Brain microvascular endothelial cell (primary cell): ENCODE measurements around the gene MAPK9.

Experiments
- DNase-seq: peaks from one replicate; pipeline ENCODE4 v3.0.0-alpha.2; 2020
- H3K27ac ChIP-seq: fragments of 250-450 bp; sonication (Bioruptor Pico); 2 replicates; pipeline ENCODE4 v1.5.1; 2020; ENCODE audit warnings: mild to moderate bottlenecking, moderate library complexity
- H3K27me3 ChIP-seq: fragments of 250-450 bp; sonication (Bioruptor Pico); replicated peaks from 2 replicates; pipeline ENCODE4 v1.5.1; 2020; ENCODE audit warnings: mild to moderate bottlenecking
- H3K36me3 ChIP-seq: fragments of 250-450 bp; sonication (Bioruptor Pico); replicated peaks from 2 replicates; pipeline ENCODE4 v1.5.1; 2020; ENCODE audit warnings: mild to moderate bottlenecking
- H3K4me3 ChIP-seq: 2 replicates; pipeline ENCODE4 v1.5.1; 2011; ENCODE audit warnings: low read depth, mild to moderate bottlenecking, control low read depth, low read length, moderate library complexity
- CTCF ChIP-seq: IDR thresholded peaks from 2 replicates; pipeline ENCODE4 v1.5.1; 2011; ENCODE audit warnings: low read depth, mild to moderate bottlenecking, moderate library complexity, low read length, control low read depth, inconsistent platforms; ENCODE audit errors: missing control alignments
- in situ Hi-C: cut with HindIII; loops from 2 replicates; pipeline ENCODE4 v1.10.0; 2017; ENCODE audit warnings: low sequenced_read_pairs, low pct_ligation_motif_present

Gene MAPK9

GRCh38 chr5:180311216-180311615 is 19.3 kb upstream of the MAPK9 start:
- Histone ChIP-seq H3K27me3 (no peaks in the 10 kb centered on the region), H3K27ac (no peak overlapping the region), H3K4me3 (no peak overlapping the region), H3K36me3 (peaks cover 50% of the 10 kb centered on the region)
- no peak for TF ChIP-seq CTCF
- in situ Hi-C loops, result no loop called here
- no peak for DNase-seq

- H3K36me3 ChIP-seq, result peaks cover 58% of the 10 kb centered on the region
- no peak for TF ChIP-seq CTCF
- in situ Hi-C loops, result no loop called here
- H3K4me3 ChIP-seq, result no peak overlapping the region
- no peaks in the 10 kb centered on the region for H3K27me3 ChIP-seq
- no peak for DNase-seq
- no peak overlapping the region for H3K27ac ChIP-seq
Observed at GRCh38 chr5:180306796-180307195, 14.9 kb upstream of the MAPK9 start.

GRCh38 chr5:180305481-180305880 is 13.6 kb upstream of the MAPK9 start:
- in situ Hi-C loops, result no loop called here
- H3K36me3 ChIP-seq, result peaks cover 68% of the 10 kb centered on the region
- TF ChIP-seq CTCF, result no peak
- no peaks in the 10 kb centered on the region for H3K27me3 ChIP-seq
- no peak overlapping the region for H3K27ac ChIP-seq
- no peak for DNase-seq
- H3K4me3 ChIP-seq, result no peak overlapping the region

GRCh38 chr5:180304431-180305375 is 12.8 kb upstream of the MAPK9 start:
- H3K36me3 ChIP-seq, result peaks cover 67% of the 10 kb centered on the region
- DNase-seq, result no peak
- no peak for TF ChIP-seq CTCF
- no peak overlapping the region for H3K4me3 ChIP-seq
- no peaks in the 10 kb centered on the region for H3K27me3 ChIP-seq
- in situ Hi-C loops, result no loop called here
- no peak overlapping the region for H3K27ac ChIP-seq

- in situ Hi-C loops, result no loop called here
Observed at GRCh38 chr5:180304016-180304292, 12.1 kb upstream of the MAPK9 start.

More at GRCh38 chr5:180304016-180304292, 12.1 kb upstream of the MAPK9 start:
- peaks cover 62% of the 10 kb centered on the region for H3K36me3 ChIP-seq
- no peak overlapping the region for H3K4me3 ChIP-seq
- no peaks in the 10 kb centered on the region for H3K27me3 ChIP-seq
- TF ChIP-seq CTCF, result no peak
- H3K27ac ChIP-seq, result no peak overlapping the region
- no peak for DNase-seq
